NCI-H226 (cell line): Measurements from ENCODE around the gene MKRN2OS.
A peak's percentile ranks its signal among the peaks of the same experiment; 100 is the strongest.

Experiments
- DNase-seq: peaks from one replicate; pipeline ENCODE4 v3.0.0-alpha.2; 2015

The MKRN2OS gene, protein sequence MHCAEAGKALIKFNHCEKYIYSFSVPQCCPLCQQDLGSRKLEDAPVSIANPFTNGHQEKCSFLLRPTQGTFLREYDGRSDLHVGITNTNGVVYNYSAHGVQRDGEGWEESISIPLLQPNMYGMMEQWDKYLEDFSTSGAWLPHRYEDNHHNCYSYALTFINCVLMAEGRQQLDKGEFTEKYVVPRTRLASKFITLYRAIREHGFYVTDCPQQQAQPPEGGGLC

GRCh38 chr3:12545473-12545791 lies at the start of gene MKRN2OS:
Gene MKRN2OS, minus strand, starts transcription at chr3:12545499. Its CDS starts 35 bp downstream, at chr3:12545464.
- no peak for DNase-seq

- no peak for DNase-seq
These were observed 48.2 kb upstream of the MKRN2OS start for GRCh38 chr3:12593473-12593872.

DNA sequence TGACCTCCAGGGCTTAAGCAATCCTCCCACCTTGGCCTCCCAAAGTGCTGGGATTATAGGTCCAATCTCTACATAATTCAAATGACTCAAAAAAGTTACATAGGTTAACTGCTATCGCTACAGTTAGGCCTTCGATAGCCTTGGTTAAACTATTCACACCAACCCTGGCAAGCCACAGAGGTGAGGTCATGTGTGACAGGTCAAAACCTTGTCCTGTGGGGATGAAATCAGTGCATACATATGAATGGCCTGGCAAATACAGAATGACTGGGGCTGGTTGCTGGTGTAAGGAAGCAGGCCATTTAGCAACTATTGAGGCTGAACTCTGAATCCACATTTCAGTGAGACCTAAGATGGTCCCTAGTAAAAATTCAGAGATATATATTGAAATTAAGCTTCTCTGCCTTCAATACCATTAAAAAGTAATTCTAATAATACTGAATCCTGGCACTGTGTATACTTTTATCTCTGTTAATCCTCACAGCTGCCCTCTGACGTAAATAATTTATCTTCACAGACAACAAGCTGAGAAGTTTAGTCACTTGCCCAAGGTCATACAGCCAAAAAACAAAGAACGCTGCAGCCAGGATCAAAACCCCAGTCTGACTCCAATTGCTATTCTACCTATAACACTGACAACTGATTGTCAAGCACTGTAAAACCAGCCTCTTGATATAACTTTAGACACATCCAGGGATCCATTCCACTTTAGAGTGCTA lies 46.9 kb upstream of the MKRN2OS start:
- no peak for DNase-seq

- DNase-seq, result no peak
These were observed 46.2 kb upstream of the MKRN2OS start for GRCh38 chr3:12591456-12591855.

DNA sequence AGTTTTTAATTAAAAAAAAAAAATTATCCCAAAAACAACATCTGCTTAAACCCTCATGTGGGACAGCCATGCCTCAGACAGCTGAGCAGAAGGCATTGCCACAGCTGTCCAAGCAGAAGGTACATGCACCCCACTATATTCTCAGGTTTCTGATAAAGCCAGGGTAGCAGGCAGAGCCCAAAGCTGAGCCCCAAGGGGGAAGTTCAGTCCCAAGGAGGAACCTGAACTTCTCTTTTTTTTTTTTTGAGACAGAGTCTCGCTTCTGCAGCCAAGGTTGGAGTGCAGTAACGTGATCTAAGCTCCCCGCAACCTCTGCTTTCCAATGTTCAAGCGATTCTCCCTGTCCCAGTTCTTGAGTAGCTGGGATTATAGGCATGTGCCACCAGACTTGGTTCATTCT lies 44.8 kb upstream of the MKRN2OS start:
- no peak for DNase-seq

GRCh38 chr3:12588039-12589009 lies 43.0 kb upstream of the MKRN2OS start:
- DNase-seq, result peak; percentile 22

DNA sequence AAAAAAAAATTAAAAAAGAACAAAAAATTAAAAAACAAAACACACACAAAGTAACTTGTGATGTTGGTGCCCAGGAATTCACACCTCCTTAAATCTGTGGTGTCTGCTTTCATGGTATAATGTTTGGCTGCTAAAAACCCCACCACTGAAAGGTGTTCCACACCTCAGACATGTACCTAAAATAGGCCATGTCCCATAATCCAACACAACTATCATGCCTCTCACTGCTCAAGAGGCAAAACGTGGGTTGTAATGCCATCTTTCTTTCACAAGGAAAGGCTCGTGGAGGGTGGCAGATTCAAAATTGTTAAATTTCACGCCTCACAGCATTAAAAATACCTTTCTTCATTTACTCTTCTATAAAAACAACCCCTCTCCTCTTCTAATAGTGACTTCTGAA lies 41.1 kb upstream of the MKRN2OS start:
- no peak for DNase-seq

DNA sequence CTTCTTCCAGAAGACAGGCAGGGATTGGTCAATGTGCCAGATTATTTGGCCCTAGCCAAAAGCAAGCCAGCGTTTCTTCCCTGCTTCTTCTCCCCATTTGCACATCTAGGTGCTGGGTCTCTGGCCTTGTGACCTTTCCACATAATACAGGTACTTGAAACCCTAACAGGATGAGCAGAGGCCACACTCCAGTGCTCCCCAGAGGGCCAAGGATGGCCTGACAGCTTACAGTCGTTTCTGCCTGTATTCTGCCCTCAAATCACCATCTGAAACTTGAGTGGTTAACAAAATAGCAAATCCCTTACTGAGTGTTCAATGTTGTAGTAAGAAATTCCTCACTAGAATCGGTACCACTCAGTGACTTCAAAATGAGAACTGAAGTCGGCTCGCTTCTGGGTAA lies 40.7 kb upstream of the MKRN2OS start:
- no peak for DNase-seq

DNA sequence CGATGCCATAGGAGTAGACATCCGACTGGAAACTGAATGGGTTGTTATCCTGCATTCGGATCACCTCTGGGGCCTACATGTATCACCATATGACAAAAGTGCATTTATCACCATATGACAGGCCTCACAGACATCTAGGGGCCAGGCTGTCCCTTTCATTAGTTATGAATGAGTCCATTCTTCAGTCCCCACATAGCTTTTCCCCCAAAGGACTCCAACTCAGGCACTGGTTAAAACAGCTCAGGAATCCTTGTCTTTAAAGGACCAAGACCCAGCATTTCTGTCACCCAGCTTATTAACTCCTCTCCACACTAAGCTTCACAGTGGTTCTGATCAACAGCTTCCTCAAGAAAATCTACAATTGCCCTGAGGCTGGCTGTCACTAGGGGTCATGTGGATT lies 39.9 kb upstream of the MKRN2OS start:
- no peak for DNase-seq

GRCh38 chr3:12584083-12584482 lies 38.8 kb upstream of the MKRN2OS start:
- DNase-seq, result no peak

GRCh38 chr3:12583280-12583679 lies 38.0 kb upstream of the MKRN2OS start:
- DNase-seq, result no peak

GRCh38 chr3:12582730-12583129 lies 37.4 kb upstream of the MKRN2OS start:
- no peak for DNase-seq

GRCh38 chr3:12579905-12580304 lies 34.6 kb upstream of the MKRN2OS start:
- DNase-seq, result peak; percentile 25

DNA sequence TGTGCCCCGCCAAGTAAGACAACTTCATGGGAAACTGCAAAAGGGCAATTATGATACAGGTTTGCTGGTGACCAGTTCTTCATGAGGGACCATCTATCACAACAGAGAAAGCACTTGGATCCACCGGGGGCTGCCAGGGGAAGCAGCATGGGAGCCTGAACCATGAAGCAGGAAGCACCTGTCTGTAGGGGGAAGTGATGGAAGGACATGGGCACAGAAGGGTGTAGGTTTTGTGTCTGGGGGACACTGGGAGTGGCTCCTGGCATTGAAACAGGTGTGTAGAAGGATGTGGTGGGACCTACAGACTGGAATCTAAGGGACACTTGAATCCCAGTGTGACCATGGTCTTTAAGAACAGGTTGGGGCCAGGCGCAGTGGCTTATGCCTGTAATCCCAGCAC lies 34.2 kb upstream of the MKRN2OS start:
- DNase-seq, result no peak

GRCh38 chr3:12578742-12579141 lies 33.4 kb upstream of the MKRN2OS start:
- DNase-seq, result no peak

DNA sequence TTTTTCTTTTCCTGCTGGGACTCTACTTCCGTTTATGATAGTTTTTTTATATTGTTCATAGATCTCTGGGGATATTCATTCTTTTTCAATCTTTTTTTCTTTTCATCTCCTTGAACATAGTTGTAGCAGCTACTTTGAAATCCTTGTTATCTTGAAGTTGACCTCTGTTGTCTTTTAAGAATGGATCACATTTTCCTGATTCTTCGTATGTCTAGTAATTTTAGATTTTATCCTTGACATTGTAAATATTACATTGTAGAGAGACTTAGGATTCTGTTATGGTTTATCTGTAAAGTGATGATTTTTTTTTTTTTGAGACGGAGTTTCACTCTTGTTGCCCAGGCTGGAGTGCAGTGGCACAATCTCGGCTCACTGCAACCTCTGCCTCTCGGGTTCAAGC lies 32.1 kb upstream of the MKRN2OS start:
- no peak for DNase-seq

GRCh38 chr3:12574661-12575060 lies 29.4 kb upstream of the MKRN2OS start:
- DNase-seq, result no peak

- no peak for DNase-seq
These were observed 28.8 kb upstream of the MKRN2OS start for GRCh38 chr3:12574131-12574530.

GRCh38 chr3:12571986-12572385 lies 26.7 kb upstream of the MKRN2OS start:
- no peak for DNase-seq

DNA sequence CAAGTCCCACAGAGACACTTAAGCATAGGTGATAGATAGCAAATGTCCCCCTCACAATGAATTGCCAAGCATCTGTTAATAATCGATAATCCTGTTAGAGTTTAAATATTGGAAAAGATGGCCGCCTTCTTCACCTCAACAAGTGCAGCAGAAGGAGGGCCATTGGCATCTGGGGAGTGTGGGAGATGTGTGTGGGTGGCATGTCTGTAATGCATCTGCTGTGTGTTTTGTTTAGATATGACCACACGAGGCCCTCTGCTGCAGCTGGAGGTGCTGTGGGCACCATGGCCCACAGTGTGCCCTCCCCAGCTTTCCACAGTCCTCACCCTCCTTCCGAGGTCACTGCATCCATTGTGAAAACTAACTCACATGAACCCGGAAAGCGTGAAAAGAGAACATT lies 24.5 kb upstream of the MKRN2OS start:
- DNase-seq, result no peak

DNA sequence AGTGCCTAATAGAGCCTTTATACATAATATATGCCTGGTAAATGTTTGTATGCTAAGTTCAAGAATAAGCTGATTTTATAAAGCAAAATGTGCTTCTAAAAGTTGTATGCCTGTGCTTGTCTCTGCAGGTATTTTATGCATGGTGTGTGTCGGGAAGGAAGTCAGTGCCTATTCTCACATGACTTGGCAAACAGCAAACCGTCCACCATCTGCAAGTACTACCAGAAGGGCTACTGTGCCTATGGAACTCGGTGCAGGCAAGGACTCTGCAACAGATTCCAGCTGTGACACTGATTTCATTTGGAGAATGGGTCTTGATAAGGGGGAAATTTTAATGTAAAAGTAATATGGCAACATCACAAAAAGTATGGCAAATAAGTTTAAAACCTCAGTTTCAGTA lies 23.4 kb upstream of the MKRN2OS start:
- no peak for DNase-seq

GRCh38 chr3:12566976-12567375 lies 21.7 kb upstream of the MKRN2OS start:
- no peak for DNase-seq

DNA sequence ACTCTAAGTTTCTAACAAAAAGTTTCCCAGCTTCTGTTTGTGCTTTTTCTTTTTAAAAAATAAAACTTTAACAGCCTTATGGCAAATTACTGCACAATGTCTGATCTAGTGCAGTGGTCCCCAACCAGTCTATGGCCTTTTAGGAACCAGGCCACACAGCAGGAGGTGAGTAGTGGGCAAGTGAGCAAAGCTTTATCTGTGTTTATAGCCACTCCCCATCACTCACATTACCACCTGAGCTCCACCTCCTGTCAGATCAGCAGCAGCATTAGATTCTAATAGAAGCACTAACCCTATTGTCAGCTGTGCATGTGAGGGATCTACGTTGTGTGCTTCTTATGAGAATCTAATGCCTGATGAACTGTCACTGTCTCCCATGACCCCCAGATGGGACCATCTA lies 17.2 kb upstream of the MKRN2OS start:
- DNase-seq, result no peak

DNA sequence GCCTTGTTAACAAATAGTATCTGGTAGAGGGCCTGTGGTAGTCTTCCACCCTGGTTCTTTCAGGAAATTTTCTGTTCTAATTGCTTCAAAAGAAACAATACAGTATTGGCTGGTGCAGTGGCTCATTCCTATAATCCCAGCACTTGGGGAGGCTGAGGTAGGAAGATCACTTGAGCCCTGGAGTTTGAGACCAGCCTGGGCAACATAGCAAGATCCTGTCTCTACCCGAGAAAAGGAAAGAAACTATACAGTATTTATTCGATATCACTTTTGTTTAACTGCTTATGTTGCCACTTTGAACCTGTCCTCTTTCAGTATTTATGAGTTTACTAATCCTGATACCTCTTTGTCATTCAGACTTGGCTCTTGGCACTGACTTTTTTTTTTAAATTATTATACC lies 16.1 kb upstream of the MKRN2OS start:
- DNase-seq, result no peak
